Measurements from ENCODE around the gene MXD4.
"Not testable (repeated sequence)": the region's sequence is repeated elsewhere in the genome, so short reads cannot be mapped to it uniquely, and the experiment has no call there.

The MXD4 gene

DNA sequence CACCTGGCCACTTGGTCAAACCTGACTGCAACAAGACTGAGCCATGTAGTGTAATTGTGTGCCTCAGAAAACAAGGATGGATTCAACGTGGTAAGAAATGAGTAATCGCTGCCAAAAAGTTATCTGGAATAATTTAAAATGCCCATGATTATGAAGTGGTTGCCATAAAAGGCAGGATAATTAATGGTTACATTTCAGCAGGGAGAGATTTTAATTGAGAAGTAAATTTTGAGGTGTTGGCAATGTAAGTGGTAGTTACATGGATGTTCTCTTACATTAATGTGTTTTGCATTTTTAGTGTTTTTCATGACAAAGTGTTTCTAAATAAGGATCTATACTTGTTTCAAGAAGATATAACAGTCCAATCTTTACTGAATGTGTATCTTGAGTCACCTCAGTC is 35.6 kb downstream of the MXD4 start:
- DNase-seq, result no peak

DNA sequence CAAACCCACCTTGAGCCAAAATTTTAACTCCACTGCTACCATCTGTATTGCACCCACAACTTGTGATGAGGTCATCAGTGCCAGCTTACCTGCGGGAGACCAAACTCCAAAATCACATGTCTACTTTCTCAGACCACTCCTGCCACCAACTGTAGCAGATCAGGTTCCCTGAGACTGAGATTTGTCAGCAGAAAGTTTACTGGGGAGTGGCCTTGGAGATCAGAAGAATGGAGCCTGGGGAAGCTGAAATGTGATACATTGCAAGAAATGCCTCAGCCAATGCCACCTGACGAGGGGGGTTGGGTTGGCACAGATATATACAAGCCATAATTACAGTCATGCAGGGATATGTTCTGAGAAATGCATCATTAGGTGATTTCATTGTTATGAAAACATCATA is 39.1 kb downstream of the MXD4 start:
- no peak for DNase-seq

DNA sequence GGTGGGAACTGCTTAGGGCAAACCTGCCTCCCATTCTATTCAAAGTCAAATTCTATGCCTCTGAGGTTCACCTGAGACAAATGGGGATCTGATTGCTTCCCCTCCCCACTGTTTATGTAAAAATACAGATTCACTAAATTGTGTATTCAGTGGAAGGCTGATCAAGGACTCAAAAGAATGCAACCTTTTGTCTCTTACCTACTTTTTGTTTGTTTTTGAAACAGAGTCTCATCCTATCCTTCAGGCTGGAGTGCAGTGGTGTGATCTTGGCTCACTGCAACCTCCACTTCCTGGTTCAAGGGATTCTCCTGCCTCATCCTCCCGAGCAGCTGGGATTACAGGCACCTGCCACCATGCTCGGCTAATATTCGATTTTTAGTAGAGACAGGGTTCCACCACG is 40.5 kb downstream of the MXD4 start:
- not testable (repeated sequence) for DNase-seq

DNA sequence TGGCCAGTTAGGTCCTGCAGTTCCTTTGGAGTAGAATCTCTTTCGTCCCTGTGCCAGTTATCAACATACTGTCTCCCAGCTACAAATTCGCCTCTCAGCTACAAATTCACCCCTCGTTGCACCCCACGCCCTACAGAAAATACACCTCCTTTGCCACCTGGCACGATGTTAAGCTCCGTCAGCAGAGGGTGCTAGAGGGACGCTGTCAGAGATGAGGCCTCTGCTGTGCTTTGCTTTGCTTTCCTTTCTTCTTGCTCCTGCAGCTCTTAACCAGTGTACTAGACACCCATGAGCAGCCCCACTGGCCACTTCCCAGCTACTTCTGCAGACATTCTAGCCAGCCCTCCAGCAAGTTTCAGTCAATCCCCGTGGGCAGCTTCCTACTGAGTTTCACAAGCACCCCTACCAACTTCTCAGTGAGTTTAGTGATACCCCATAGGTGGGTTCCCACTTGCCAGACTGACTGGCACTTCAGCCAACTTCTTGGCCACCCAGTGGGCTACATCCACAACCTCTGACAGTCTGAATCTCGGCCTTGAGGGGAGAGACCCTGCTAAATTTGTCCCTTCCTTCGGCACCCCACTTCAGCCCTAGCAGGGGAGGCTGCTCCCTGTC is 41.8 kb downstream of the MXD4 start:
- peak in 53 of 58 donors; percentile 7 to 79 (median 46) for DNase-seq

DNA sequence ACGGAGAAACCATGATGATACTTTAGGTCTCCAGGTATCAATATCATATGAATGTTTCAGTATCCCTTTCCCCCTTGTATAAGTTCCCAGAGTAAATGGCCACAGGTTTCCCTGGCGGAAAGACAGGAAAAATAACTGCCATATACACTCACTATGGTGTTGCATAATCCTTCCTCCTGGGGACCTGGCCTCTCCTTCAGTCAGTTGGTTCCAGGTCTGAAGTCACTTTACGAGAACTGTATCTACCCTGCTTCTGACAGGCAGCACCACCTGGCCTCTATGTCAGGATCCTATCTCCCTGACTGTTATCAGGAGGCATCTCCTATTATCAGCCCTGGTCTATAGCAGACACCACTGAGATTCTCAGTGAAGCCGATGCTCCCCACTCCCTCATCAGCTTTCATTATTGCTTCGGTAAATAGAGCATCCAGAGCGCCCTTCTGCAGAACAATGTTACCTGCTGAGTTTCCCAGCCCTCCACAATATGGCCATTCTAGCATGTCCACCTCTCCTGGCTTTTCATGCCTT is 42.6 kb downstream of the MXD4 start:
- no peak for DNase-seq

DNA sequence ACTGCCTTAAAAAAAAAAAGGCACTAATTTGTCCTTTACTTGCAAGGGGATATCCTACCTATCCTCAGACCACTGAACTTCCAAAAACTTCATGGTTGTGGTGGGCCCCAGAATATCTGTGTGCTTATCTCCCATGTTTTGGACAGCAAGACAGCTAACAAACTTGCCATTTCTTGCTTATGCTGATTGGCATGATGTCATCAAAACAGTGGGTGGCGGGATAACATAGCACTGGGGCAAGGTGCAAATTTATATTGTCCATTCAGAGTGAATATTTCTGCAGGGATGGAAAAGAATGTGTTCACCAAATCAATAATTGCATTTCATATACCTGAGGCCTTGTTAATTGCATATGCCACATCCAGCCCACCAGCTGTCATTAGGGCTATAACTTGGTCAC is 43.5 kb downstream of the MXD4 start:
- no peak for DNase-seq

DNA sequence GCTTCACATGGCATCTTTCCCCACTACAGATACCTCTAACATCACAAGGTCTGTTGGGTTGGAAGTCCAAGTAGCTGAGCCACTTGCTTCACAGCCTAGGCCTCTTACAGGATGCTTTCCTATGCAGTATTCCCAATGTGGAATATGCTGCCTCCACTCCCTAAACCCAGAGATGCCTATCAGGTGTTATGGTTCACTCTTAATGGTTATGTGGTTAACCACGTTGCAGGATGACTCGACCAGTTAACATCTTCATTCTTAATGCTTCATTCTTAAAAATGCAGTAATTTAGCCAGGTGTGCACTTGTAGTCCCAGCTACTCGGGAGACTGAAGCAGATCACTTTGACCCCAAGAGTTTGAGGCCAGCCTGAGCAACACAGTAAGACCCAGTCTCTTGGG is 44.2 kb downstream of the MXD4 start:
- DNase-seq, result no peak

DNA sequence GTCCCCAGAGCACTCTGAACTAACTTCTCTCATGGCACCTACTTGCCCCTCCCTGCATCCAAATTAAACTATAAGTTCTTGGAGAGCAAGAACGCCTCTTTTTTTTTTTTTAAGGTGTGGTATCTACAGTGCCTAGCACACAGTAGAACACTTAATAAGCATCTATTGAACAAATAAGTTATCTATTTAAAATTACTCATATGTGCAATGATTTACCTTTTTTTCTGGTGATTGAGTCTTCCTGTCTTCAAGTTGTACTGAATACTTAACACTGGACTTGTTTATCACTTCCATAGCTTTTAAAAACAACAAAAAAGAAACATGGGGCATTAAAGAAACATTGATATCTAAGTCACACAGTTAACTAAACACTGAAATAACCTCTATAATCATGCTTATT is 49.1 kb downstream of the MXD4 start:
- no peak for DNase-seq

DNA sequence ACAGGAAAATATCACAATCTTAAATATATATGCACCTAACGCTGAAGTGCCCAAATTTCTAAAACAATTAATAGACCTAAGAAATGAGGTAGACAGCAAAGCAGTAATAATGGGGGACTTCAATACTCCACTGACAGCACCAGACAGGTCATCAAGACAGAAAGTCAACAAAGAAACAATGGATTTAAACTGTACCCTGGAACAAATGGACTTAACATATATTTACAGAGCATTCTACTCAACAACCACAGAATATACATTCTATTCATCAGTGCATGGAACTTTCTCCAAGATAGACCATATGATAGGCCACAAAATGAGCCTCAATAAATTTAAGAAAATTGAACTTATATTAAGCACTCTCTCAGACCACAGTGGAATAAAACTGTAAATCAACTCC is 59.1 kb downstream of the MXD4 start:
- not testable (repeated sequence) for DNase-seq
